Measurements from ENCODE around the gene TRMT44. TPM values are rescaled to one million over a fixed set of nuclear protein-coding genes. Genes with fewer than 3 reads are reported as not detected.

The TRMT44 gene
- total RNA-seq, 1 experiment from 2014 or later, result 22.9 TPM

GRCh38 chr4:8412288-8412687 is 28.3 kb upstream of the TRMT44 start:
- POLR2A ChIA-PET (ENCODE audit: low non-redundant PET), result no interaction called here
- no peaks in the 10 kb centered on the region for H3K9me3 ChIP-seq (ENCODE audit: low read depth, low read length, poor library complexity, severe bottlenecking)
- CTCF ChIA-PET, result no interaction called here
- BruUV-seq (replicated peaks), result no TSS peak
- H3K4me3 ChIP-seq (ENCODE audit: low read depth, low read length, poor library complexity, severe bottlenecking), result no peak overlapping the region
- no peak overlapping the region for H3K27ac ChIP-seq (ENCODE audit: low read depth, low read length, poor library complexity, severe bottlenecking)
- TF ChIP-seq, protein P1, sequence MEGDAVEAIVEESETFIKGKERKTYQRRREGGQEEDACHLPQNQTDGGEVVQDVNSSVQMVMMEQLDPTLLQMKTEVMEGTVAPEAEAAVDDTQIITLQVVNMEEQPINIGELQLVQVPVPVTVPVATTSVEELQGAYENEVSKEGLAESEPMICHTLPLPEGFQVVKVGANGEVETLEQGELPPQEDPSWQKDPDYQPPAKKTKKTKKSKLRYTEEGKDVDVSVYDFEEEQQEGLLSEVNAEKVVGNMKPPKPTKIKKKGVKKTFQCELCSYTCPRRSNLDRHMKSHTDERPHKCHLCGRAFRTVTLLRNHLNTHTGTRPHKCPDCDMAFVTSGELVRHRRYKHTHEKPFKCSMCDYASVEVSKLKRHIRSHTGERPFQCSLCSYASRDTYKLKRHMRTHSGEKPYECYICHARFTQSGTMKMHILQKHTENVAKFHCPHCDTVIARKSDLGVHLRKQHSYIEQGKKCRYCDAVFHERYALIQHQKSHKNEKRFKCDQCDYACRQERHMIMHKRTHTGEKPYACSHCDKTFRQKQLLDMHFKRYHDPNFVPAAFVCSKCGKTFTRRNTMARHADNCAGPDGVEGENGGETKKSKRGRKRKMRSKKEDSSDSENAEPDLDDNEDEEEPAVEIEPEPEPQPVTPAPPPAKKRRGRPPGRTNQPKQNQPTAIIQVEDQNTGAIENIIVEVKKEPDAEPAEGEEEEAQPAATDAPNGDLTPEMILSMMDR (conservative IDR thresholded peaks at IDR 0.05; ENCODE audit: low read depth, low read length), result no peak
- TF ChIP-seq EZH2 (IDR thresholded peaks at IDR 0.05; ENCODE audit: borderline replicate concordance, low read depth, low read length, poor library complexity, severe bottlenecking), result no peak
- no peak for DNase-seq (ENCODE audit: low spot score)
- no peaks in the 10 kb centered on the region for H3K4me1 ChIP-seq (ENCODE audit: insufficient read depth, low read length, poor library complexity, severe bottlenecking)
- H3K27me3 ChIP-seq (replicated peaks; ENCODE audit: insufficient read depth, low read depth, low read length, poor library complexity), result no peaks in the 10 kb centered on the region
- intact Hi-C loops (cut with micrococcal nuclease; ENCODE audit: unreplicated experiment), result no loop called here
- peaks cover 8% of the 10 kb centered on the region for H3K36me3 ChIP-seq (ENCODE audit: insufficient read depth, low read length, poor library complexity, severe bottlenecking)

GRCh38 chr4:8414377-8414776 is 26.2 kb upstream of the TRMT44 start:
- H3K27ac ChIP-seq (ENCODE audit: low read depth, low read length, poor library complexity, severe bottlenecking), result no peak overlapping the region
- H3K27me3 ChIP-seq (replicated peaks; ENCODE audit: insufficient read depth, low read depth, low read length, poor library complexity), result no peaks in the 10 kb centered on the region
- BruUV-seq (replicated peaks), result no TSS peak
- no peaks in the 10 kb centered on the region for H3K9me3 ChIP-seq (ENCODE audit: low read depth, low read length, poor library complexity, severe bottlenecking)
- H3K4me3 ChIP-seq (ENCODE audit: low read depth, low read length, poor library complexity, severe bottlenecking), result no peak overlapping the region
- intact Hi-C loops (cut with micrococcal nuclease; ENCODE audit: unreplicated experiment), result no loop called here
- no peaks in the 10 kb centered on the region for H3K4me1 ChIP-seq (ENCODE audit: insufficient read depth, low read length, poor library complexity, severe bottlenecking)
- no peak for TF ChIP-seq EZH2 (IDR thresholded peaks at IDR 0.05; ENCODE audit: borderline replicate concordance, low read depth, low read length, poor library complexity, severe bottlenecking)
- TF ChIP-seq, protein P1 (conservative IDR thresholded peaks at IDR 0.05; ENCODE audit: low read depth, low read length), result no peak
- CTCF ChIA-PET, result no interaction called here
- no peak for DNase-seq (ENCODE audit: low spot score)
- peaks cover 8% of the 10 kb centered on the region for H3K36me3 ChIP-seq (ENCODE audit: insufficient read depth, low read length, poor library complexity, severe bottlenecking)
- POLR2A ChIA-PET (ENCODE audit: low non-redundant PET), result no interaction called here

DNA sequence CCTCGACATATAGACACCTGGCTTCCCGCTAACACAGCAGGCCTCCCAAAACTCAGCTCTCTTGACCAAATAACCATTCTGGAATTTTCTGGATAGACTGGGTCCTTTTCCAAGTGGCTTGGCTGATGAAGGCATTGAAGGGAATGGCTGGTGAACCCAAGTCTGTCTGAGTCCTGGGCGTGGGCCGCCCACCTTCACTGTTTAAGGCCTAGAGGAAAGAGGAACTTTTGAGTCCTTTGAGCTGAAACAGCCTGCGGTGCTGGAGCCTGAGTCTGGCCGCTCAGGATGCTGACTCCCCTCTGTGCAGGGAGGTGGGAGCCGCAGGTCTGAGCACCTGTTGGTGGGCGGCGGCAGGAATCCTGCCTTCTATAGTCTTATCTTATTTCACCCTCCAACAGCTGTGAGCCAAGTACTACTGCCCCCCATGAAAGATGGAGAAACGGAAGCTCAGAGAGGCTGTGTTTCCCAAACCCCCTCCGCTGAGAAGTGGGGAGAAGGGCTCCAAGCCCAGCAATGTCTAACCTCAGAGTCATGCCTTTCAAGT is 23.4 kb upstream of the TRMT44 start:
- H3K9me3 ChIP-seq (ENCODE audit: low read depth, low read length, poor library complexity, severe bottlenecking), result no peaks in the 10 kb centered on the region
- no peak overlapping the region for H3K27ac ChIP-seq (ENCODE audit: low read depth, low read length, poor library complexity, severe bottlenecking)
- DNase-seq (ENCODE audit: low spot score), result no peak
- BruUV-seq (replicated peaks), result no TSS peak
- peaks cover 8% of the 10 kb centered on the region for H3K36me3 ChIP-seq (ENCODE audit: insufficient read depth, low read length, poor library complexity, severe bottlenecking)
- no peaks in the 10 kb centered on the region for H3K4me1 ChIP-seq (ENCODE audit: insufficient read depth, low read length, poor library complexity, severe bottlenecking)
- H3K27me3 ChIP-seq (replicated peaks; ENCODE audit: insufficient read depth, low read depth, low read length, poor library complexity), result no peaks in the 10 kb centered on the region
- TF ChIP-seq, protein P1 (conservative IDR thresholded peaks at IDR 0.05; ENCODE audit: low read depth, low read length), result no peak
- no peak for TF ChIP-seq EZH2 (IDR thresholded peaks at IDR 0.05; ENCODE audit: borderline replicate concordance, low read depth, low read length, poor library complexity, severe bottlenecking)
- intact Hi-C loops (cut with micrococcal nuclease; ENCODE audit: unreplicated experiment), result no loop called here
- no peak overlapping the region for H3K4me3 ChIP-seq (ENCODE audit: low read depth, low read length, poor library complexity, severe bottlenecking)
- POLR2A ChIA-PET (ENCODE audit: low non-redundant PET), result no interaction called here
- CTCF ChIA-PET, result no interaction called here

All from A673 (cell line).